Stimulated activated CD8-positive, alpha-beta memory T cell treated with anti-CD3 and anti-CD28 coated beads, Interleukin-4, amount 100 ng/mL, for 24 hours (primary cell): ENCODE results near the gene LAMC2.

Experiments
- DNase-seq: peaks from one replicate; pipeline ENCODE4 v3.0.0-alpha.2; 2020; ENCODE audit warnings: low read depth

The LAMC2 gene

GRCh38 chr1:183214021-183214970, 28.2 kb downstream of the LAMC2 start:
- DNase-seq: no peak

GRCh38 chr1:183215076-183215720, 29.1 kb downstream of the LAMC2 start:
- no peak for DNase-seq

GRCh38 chr1:183215936-183216335, 29.9 kb downstream of the LAMC2 start:
- DNase-seq: no peak

- no peak for DNase-seq
Observed at GRCh38 chr1:183218027-183218618, 32.1 kb downstream of the LAMC2 start.

- DNase-seq: no peak
Observed at GRCh38 chr1:183218971-183219615, 33.0 kb downstream of the LAMC2 start.

GRCh38 chr1:183219616-183220009, 33.5 kb downstream of the LAMC2 start:
- DNase-seq: no peak

- DNase-seq: no peak
Observed at GRCh38 chr1:183222909-183223308, 36.8 kb downstream of the LAMC2 start.

- no peak for DNase-seq
Observed at GRCh38 chr1:183223467-183223866, 37.4 kb downstream of the LAMC2 start.

- no peak for DNase-seq
Observed at GRCh38 chr1:183226361-183226760, 40.3 kb downstream of the LAMC2 start.

- DNase-seq: no peak
Observed at GRCh38 chr1:183226963-183227362, 40.9 kb downstream of the LAMC2 start.

GRCh38 chr1:183227422-183228346, 41.6 kb downstream of the LAMC2 start:
- peak; percentile 3 for DNase-seq

- DNase-seq: no peak
Observed at GRCh38 chr1:183228347-183229220, 42.5 kb downstream of the LAMC2 start.

GRCh38 chr1:183230413-183230812, 44.3 kb downstream of the LAMC2 start:
- DNase-seq: no peak

GRCh38 chr1:183231545-183231944, 45.5 kb downstream of the LAMC2 start:
- no peak for DNase-seq

GRCh38 chr1:183233113-183233512, 47.0 kb downstream of the LAMC2 start:
- no peak for DNase-seq

- DNase-seq: no peak
Observed at GRCh38 chr1:183234660-183235476, 48.8 kb downstream of the LAMC2 start.

- no peak for DNase-seq
Observed at GRCh38 chr1:183235503-183235902, 49.4 kb downstream of the LAMC2 start.

GRCh38 chr1:183236158-183236725, 50.2 kb downstream of the LAMC2 start:
- DNase-seq: no peak

GRCh38 chr1:183237046-183237445, 51.0 kb downstream of the LAMC2 start:
- no peak for DNase-seq
